HEK293 (cell line): ENCODE measurements around the gene RAB44.

Source experiments
- OSR2 ChIP-seq: fragments of 450-650 bp; formaldehyde crosslinking; IDR thresholded peaks from 2 replicates; pipeline ENCODE4 v1.5.1; 2016; ENCODE audit warnings: missing biosample characterization, missing genetic modification characterization
- SP3 ChIP-seq: fragments of 450-650 bp; formaldehyde crosslinking; IDR thresholded peaks from 2 replicates; pipeline ENCODE4 v1.5.1; 2016; ENCODE audit warnings: missing biosample characterization, missing genetic modification characterization
- ZBTB20 ChIP-seq: fragments of 450-650 bp; formaldehyde crosslinking; IDR thresholded peaks from 2 replicates; pipeline ENCODE4 v1.5.1; 2016; ENCODE audit warnings: missing biosample characterization, missing genetic modification characterization
- ZNF155 ChIP-seq: fragments of 450-650 bp; formaldehyde crosslinking; IDR thresholded peaks from 2 replicates; pipeline ENCODE4 v1.5.1; 2016; ENCODE audit warnings: missing biosample characterization, missing genetic modification characterization
- ZNF221 ChIP-seq: fragments of 450-650 bp; formaldehyde crosslinking; IDR thresholded peaks from 2 replicates; pipeline ENCODE4 v1.5.1; 2017; ENCODE audit warnings: missing biosample characterization, missing genetic modification characterization, borderline replicate concordance
- TF ChIP-seq, protein P1 (sequence below): fragments of 450-650 bp; formaldehyde crosslinking; IDR thresholded peaks from 2 replicates; pipeline ENCODE4 v1.5.1; 2016; ENCODE audit warnings: missing biosample characterization, missing genetic modification characterization
- TF ChIP-seq, protein P2 (sequence below): fragments of 450-650 bp; formaldehyde crosslinking; IDR thresholded peaks from 2 replicates; pipeline ENCODE4 v1.5.1; 2016; ENCODE audit warnings: missing biosample characterization, missing genetic modification characterization
- TF ChIP-seq, protein P3 (sequence below): fragments of 450-650 bp; formaldehyde crosslinking; IDR thresholded peaks from 2 replicates; pipeline ENCODE4 v1.5.1; 2017; ENCODE audit warnings: missing biosample characterization, missing genetic modification characterization
- TF ChIP-seq, protein P4 (sequence below): fragments of 450-650 bp; formaldehyde crosslinking; IDR thresholded peaks from 2 replicates; pipeline ENCODE4 v1.5.1; 2016; ENCODE audit warnings: missing biosample characterization, missing genetic modification characterization, low read depth
- TF ChIP-seq, protein P5 (sequence below): sonication (generic); formaldehyde crosslinking; IDR thresholded peaks from 2 replicates; pipeline ENCODE4 v1.8.1; 2022; ENCODE audit warnings: mild to moderate bottlenecking, moderate library complexity, missing genetic modification reagents
- TF ChIP-seq, protein P6 (sequence below): fragments of 450-650 bp; IDR thresholded peaks from 2 replicates; pipeline ENCODE4 v1.5.1; 2018; ENCODE audit warnings: missing biosample characterization, missing genetic modification characterization

DNA sequence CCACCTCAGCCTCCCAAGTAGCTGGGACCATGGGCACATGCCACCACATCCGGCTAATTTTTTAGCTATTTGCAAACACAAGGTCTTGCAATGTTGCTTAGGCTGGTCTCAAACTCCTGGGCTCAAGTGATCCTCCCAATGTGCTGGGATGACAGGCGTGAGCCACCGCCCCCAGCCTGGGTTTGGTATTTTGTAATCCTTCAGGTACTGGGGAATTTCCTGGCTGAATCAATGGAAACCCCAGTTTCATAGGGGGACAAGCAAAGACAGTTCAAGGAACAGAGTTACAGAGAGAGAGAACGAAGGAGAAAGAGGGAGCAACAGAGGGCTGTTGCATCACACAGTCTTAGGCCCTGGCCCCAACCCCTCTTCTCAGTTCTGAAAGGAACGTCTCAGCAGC lies 35.7 kb downstream of the RAB44 start:
- TF ChIP-seq, protein P1, sequence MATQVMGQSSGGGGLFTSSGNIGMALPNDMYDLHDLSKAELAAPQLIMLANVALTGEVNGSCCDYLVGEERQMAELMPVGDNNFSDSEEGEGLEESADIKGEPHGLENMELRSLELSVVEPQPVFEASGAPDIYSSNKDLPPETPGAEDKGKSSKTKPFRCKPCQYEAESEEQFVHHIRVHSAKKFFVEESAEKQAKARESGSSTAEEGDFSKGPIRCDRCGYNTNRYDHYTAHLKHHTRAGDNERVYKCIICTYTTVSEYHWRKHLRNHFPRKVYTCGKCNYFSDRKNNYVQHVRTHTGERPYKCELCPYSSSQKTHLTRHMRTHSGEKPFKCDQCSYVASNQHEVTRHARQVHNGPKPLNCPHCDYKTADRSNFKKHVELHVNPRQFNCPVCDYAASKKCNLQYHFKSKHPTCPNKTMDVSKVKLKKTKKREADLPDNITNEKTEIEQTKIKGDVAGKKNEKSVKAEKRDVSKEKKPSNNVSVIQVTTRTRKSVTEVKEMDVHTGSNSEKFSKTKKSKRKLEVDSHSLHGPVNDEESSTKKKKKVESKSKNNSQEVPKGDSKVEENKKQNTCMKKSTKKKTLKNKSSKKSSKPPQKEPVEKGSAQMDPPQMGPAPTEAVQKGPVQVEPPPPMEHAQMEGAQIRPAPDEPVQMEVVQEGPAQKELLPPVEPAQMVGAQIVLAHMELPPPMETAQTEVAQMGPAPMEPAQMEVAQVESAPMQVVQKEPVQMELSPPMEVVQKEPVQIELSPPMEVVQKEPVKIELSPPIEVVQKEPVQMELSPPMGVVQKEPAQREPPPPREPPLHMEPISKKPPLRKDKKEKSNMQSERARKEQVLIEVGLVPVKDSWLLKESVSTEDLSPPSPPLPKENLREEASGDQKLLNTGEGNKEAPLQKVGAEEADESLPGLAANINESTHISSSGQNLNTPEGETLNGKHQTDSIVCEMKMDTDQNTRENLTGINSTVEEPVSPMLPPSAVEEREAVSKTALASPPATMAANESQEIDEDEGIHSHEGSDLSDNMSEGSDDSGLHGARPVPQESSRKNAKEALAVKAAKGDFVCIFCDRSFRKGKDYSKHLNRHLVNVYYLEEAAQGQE (tag by site-specific recombination) = no peak
- TF ChIP-seq, protein P2, sequence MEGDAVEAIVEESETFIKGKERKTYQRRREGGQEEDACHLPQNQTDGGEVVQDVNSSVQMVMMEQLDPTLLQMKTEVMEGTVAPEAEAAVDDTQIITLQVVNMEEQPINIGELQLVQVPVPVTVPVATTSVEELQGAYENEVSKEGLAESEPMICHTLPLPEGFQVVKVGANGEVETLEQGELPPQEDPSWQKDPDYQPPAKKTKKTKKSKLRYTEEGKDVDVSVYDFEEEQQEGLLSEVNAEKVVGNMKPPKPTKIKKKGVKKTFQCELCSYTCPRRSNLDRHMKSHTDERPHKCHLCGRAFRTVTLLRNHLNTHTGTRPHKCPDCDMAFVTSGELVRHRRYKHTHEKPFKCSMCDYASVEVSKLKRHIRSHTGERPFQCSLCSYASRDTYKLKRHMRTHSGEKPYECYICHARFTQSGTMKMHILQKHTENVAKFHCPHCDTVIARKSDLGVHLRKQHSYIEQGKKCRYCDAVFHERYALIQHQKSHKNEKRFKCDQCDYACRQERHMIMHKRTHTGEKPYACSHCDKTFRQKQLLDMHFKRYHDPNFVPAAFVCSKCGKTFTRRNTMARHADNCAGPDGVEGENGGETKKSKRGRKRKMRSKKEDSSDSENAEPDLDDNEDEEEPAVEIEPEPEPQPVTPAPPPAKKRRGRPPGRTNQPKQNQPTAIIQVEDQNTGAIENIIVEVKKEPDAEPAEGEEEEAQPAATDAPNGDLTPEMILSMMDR (tag by site-specific recombination) = no peak
- TF ChIP-seq, protein P3, sequence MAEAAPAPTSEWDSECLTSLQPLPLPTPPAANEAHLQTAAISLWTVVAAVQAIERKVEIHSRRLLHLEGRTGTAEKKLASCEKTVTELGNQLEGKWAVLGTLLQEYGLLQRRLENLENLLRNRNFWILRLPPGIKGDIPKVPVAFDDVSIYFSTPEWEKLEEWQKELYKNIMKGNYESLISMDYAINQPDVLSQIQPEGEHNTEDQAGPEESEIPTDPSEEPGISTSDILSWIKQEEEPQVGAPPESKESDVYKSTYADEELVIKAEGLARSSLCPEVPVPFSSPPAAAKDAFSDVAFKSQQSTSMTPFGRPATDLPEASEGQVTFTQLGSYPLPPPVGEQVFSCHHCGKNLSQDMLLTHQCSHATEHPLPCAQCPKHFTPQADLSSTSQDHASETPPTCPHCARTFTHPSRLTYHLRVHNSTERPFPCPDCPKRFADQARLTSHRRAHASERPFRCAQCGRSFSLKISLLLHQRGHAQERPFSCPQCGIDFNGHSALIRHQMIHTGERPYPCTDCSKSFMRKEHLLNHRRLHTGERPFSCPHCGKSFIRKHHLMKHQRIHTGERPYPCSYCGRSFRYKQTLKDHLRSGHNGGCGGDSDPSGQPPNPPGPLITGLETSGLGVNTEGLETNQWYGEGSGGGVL = no peak
- TF ChIP-seq SP3 (tag by site-specific recombination) (no peak), ZBTB20 (tag by site-specific recombination) (no peak), ZNF221 (tag by site-specific recombination) (no peak), ZNF155 (no peak), OSR2 (tag by site-specific recombination) (no peak)
- TF ChIP-seq, protein P4, sequence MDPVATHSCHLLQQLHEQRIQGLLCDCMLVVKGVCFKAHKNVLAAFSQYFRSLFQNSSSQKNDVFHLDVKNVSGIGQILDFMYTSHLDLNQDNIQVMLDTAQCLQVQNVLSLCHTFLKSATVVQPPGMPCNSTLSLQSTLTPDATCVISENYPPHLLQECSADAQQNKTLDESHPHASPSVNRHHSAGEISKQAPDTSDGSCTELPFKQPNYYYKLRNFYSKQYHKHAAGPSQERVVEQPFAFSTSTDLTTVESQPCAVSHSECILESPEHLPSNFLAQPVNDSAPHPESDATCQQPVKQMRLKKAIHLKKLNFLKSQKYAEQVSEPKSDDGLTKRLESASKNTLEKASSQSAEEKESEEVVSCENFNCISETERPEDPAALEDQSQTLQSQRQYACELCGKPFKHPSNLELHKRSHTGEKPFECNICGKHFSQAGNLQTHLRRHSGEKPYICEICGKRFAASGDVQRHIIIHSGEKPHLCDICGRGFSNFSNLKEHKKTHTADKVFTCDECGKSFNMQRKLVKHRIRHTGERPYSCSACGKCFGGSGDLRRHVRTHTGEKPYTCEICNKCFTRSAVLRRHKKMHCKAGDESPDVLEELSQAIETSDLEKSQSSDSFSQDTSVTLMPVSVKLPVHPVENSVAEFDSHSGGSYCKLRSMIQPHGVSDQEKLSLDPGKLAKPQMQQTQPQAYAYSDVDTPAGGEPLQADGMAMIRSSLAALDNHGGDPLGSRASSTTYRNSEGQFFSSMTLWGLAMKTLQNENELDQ (tag by site-specific recombination) = no peak
- TF ChIP-seq, protein P5, sequence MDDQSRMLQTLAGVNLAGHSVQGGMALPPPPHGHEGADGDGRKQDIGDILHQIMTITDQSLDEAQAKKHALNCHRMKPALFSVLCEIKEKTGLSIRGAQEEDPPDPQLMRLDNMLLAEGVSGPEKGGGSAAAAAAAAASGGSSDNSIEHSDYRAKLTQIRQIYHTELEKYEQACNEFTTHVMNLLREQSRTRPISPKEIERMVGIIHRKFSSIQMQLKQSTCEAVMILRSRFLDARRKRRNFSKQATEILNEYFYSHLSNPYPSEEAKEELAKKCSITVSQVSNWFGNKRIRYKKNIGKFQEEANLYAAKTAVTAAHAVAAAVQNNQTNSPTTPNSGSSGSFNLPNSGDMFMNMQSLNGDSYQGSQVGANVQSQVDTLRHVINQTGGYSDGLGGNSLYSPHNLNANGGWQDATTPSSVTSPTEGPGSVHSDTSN (CRISPR knock-in tag) = no peak
- TF ChIP-seq, protein P6, sequence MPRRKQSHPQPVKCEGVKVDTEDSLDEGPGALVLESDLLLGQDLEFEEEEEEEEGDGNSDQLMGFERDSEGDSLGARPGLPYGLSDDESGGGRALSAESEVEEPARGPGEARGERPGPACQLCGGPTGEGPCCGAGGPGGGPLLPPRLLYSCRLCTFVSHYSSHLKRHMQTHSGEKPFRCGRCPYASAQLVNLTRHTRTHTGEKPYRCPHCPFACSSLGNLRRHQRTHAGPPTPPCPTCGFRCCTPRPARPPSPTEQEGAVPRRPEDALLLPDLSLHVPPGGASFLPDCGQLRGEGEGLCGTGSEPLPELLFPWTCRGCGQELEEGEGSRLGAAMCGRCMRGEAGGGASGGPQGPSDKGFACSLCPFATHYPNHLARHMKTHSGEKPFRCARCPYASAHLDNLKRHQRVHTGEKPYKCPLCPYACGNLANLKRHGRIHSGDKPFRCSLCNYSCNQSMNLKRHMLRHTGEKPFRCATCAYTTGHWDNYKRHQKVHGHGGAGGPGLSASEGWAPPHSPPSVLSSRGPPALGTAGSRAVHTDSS (tag by site-specific recombination) = no peak
